ENCODE measurements around the gene SOS2.
"Not testable (repeated sequence)": the region's sequence is repeated elsewhere in the genome, so short reads cannot be mapped to it uniquely, and the experiment has no call there.

The SOS2 gene

GRCh38 chr14:50083467-50084337, 147.7 kb downstream of the SOS2 start:
- DNase-seq: no peak

- DNase-seq: no peak
Measured at GRCh38 chr14:50082784-50083466, 148.5 kb downstream of the SOS2 start.

- DNase-seq: no peak
Measured at GRCh38 chr14:50082308-50082742, 149.1 kb downstream of the SOS2 start.

GRCh38 chr14:50079103-50079502, 152.3 kb downstream of the SOS2 start:
- DNase-seq: not testable (repeated sequence)

- not testable (repeated sequence) for DNase-seq
Measured at GRCh38 chr14:50073663-50074062, 157.7 kb downstream of the SOS2 start.

GRCh38 chr14:50072395-50072794, 159.0 kb downstream of the SOS2 start:
- no peak for DNase-seq

- DNase-seq: no peak
Measured at GRCh38 chr14:50070840-50071548, 160.4 kb downstream of the SOS2 start.

GRCh38 chr14:50070230-50070629, 161.1 kb downstream of the SOS2 start:
- no peak for DNase-seq

- DNase-seq: no peak
Measured at GRCh38 chr14:50069325-50069724, 162.1 kb downstream of the SOS2 start.

- no peak for DNase-seq
Measured at GRCh38 chr14:50068496-50068895, 162.9 kb downstream of the SOS2 start.

- no peak for DNase-seq
Measured at GRCh38 chr14:50067723-50068495, 163.5 kb downstream of the SOS2 start.
